Pons (tissue), 1 donor: ENCODE data around the gene ZMAT5.

Source experiments
- DNase-seq: peaks from one replicate; pipeline ENCODE4 v3.0.0-alpha.2; 2016; ENCODE audit warnings: low spot score

Gene ZMAT5

DNA sequence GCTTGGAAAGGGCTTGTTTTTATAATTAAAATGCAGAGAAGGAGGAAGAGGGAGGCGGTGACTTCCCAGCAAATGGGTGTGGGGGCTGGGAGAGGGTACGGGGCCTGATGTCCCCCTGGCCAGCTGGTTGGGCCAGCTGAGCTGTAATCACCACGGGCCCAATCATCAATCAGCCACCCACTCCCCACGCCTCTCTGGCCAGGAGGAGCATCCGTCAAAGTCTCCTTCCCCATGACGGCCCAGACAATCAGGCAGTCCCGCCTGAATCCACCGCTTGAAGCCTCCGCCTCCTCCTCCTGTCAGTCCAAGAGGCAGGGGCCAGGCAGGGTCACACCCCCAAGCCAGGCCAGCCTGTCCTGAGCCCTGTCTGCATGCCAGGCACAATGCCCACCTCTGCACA, 60.3 kb downstream of the ZMAT5 start:
- DNase-seq: no peak

DNA sequence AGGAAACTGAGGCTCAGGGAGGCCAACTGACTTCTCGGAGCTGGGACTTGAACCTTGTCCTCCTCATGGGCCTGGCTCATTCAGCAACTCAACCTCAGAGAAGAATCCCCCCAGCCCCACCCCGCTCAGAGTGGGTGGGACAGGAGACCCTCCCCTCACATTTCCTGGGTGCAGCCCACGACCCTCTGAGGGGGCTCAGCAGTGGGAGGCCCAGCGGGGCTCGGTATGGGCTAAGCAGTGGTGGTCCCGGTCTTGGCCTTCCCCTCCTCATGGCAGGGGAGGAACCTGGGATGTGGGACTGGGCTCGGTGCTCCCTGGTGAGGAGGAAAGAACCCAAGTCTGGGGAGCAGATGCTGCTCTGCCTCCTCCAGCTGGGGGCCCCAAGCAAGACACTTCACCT, 61.2 kb downstream of the ZMAT5 start:
- no peak for DNase-seq

DNA sequence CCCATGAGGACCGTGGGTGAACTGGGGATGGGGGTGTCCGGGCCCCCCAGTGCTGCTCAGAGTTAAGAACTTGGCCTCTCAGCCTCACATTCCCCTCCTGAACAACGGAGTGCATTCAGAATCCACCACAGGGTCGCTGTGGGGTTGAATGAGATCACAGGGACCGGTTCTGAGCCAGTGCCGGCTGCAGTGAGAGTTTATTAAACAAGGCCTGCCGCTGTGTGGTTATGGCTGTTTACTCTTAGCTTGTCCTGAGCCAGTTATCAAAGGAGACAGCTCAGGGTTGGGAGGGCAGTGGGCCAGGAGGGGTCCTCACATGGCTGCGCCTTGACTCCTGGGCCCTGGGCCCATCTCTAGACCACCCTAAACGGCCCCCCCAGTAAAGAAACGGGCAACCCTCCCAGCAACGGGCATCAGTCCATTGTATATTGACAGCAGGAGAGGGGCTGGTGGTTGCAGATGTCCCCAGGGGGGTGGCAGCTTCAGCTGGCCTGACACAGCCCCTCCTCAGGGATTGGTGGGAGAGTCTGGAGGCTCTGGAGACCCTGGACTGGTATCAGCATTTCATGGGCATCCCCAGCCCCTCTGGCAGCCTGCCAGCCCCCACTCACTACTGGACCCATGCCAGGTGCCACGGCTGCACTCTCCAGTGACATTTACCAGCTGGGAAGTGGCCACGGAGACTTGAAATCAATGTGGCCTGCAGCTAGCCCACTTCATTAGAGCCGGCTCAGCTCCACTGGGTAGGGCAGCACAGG, 62.1 kb downstream of the ZMAT5 start:
- DNase-seq: peak; percentile 91

DNA sequence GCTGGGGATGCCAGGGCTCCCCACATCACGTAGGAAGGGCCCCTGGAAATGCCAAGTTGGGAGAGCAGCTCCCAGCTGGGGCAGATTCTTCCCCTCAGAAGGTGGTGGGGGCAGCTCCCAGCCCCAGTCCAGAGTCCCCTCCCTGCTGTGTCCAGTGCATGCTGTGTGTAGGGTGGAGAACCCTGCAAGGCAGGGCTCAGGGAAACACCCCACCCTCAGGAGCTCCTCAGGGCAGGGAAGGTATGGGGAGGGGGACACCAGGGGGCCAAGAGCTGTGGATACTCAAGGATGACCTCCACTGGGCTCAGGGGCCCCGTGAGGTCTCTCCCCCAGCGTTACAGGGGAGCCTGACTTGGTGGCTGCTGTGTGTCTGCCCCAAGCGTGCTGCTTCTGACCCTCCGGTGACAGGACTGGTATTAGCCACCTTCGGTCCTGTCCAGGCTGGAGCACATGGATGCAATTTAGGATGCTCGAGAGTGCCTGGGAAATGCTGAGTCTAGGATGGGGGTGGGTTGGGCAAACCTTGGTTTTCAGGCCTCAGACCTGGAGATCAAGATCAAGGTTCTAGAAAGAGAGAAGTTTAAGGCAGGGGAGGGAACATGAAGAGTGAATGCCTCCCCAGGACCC, 63.1 kb downstream of the ZMAT5 start:
- no peak for DNase-seq

DNA sequence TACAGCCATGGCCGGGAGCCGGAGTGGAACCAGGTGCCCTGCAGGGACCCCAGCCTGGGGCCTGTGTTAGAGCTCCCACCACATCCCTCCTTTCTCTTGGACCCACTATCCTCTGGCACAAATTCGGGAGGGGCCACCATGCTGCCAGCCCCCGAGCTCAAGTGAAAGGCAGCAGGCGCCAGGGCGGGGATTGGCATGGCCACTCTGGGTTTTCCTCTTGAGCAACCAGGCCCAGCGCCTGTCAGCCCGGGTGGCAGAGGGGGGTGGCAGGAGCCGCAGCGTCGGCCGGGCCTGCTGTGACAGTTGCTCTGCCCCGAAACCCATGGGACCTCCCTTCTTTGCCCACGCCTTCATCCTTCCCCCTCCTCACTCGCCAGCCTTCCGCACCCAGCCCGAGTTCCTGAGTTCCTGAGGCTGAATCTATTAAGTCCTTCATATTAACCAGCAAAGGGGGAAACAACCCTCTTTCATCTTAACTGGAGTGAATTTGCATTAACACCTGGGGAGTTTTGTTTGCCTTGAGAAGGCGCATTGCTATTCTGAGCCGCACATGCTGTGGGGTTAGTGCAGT, 63.8 kb downstream of the ZMAT5 start:
- no peak for DNase-seq

DNA sequence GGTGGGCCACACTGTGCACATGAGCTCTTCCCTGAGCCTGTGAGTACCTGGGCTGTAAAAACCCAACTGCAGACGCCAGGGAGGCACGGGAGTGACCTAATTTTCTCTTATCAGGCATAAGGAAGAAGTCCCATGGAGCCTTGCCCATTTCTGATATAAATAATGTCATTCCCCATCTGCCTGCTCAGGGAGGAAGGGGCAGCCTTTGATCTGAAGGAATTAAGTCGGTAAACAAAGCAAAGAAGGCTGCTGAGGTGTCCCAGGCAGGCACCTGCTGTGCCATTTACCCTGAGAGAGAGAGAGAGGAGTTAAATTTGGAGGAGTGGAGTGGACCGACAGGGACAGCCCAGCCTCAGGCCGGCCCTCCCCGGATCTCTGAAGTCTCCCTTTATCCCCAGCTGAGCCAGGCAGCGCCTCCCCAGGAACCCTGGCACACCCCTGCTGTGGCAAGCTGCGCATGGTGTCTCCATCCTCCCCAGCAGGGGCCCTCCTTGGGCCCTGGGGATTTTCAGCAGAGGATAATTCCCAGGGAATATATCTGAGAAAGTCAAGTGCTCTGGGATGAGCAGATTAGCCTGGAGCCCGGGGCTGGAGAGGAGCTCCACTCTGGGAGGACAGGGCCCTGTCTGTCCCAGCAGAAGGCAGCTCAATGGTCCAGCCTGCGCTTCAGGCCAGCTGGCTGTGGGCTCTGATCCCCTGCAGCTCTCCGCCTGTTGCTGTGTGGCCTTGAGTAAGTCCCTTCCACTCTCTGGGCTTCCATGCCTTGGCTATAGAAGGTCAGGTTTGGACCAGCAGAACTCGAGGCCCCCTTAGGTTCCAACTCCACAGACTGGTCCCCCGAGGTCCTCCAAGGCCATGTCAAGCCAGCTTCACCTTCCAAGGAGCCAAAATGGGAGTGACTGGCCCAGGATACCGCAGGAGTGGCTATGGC, 64.5 kb downstream of the ZMAT5 start:
- DNase-seq: peak; percentile 39

DNA sequence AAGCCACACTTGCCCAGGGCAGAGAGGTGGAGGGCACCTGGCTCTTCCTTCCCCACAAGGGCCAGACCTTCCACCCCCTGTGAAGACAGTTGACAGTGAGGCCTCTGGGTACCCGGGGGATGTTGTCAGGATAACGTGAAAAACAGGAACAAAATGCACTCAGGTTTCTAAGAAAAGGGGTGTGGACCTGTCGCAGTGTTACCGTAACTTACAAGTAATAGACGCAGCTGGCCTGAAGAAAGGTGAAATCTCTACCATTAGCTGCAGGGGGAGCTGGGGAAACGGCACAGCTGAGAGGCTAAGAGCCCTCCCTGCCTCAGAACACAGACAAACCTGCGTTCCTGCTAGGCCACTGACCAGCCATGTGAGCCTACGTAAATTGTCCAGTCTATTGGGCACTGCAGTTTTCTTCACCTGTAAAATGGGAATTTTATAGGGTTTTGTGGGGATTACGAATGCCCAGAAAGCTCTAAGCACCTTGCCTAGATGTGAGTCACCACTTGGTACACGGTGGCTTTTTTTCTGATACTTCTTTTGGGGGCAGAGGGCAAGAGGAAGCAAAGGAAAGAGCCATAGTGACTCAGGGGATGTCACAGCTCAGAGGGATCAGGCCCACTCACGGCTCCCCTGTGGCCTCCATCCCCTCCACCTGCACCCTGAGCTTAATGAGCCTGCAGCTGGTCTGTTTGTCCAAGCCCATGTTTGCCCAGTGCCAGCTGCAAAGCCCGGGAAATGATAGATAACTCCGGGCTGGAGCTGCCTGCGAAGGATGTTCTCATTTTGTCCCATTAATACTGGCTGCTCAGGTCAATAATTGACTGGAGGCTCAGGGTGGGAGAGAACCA, 65.4 kb downstream of the ZMAT5 start:
- no peak for DNase-seq

DNA sequence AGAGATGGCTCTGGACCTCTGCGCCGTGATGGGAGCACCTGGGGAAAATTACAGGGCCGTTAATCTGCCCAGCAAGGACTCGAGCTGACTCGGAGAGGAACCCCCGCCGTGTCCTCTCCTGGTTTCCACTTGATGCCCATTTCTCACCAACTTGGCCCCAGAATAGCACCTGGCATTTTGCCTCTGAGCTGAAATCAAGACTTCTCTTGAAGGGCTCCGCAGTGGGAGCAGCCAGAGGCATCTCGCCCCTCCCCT, 66.0 kb downstream of the ZMAT5 start:
- DNase-seq: no peak

DNA sequence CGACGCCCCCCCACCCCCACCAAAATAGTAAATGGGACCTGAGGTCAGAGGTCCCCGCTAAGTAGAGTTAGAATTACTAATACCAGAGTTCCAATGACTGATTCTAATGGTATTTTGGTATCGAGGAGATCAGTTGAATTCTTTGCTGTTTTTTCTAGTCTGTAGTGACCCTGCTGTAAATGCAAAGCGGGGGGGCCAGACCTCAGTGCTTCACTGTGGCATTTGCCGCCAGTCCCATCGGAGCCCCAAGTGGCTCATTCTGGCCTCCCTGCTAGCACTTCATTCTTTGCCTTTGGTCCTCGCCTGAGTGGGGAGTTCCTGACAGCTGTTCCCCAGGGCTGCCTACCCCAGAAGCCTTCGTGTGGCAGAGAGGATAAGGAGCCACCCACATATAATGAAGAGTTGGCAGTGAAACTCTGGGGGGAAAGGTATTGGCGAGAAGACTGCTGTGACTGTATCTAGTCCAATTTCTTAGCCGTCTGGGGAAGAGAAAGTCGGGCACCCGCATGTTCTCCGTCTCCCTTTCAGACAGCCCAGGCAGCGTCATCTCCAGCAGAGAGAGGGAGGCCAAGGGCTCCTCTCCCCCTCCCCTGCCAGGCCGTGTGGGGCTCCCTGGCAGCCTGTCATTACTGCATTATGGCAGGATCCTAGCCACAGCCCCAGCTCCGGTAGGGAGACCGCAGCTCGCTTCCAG, 66.5 kb downstream of the ZMAT5 start:
- no peak for DNase-seq

DNA sequence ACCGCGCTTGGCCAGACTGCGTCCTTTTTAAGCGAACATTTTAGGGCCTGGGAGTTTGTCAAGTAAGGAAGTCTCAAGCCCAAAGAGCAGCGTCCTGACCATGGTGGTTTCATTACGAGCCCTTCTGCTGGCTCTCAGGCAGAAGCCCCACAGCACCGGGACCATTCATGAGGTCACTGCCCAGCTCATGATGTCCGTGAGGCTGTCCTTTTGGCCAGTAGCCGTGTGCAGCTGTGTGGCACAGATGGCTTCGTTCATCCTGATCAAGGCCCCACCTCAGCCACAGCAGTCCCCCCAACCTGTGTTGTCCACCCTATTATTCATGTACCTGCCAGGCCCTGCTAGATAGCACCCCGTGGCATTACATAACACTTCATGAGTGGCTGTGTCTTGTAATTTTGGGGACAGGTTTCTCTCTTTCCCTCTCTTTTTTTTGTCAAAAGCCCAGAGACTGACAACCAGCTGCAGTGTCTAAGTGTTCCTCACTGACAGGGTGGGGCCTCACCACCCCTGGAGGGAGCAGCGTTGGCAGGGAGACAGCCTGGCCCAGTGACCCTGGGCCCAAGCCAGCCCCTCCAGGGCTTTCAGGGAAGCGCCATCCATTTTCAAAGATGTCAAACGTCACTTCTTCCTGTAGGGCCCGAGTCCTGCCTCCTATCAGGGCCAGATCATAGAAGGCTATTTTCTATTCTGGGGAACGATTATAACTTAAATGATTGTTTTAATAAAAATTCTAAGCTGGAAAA, 68.8 kb downstream of the ZMAT5 start:
- no peak for DNase-seq

DNA sequence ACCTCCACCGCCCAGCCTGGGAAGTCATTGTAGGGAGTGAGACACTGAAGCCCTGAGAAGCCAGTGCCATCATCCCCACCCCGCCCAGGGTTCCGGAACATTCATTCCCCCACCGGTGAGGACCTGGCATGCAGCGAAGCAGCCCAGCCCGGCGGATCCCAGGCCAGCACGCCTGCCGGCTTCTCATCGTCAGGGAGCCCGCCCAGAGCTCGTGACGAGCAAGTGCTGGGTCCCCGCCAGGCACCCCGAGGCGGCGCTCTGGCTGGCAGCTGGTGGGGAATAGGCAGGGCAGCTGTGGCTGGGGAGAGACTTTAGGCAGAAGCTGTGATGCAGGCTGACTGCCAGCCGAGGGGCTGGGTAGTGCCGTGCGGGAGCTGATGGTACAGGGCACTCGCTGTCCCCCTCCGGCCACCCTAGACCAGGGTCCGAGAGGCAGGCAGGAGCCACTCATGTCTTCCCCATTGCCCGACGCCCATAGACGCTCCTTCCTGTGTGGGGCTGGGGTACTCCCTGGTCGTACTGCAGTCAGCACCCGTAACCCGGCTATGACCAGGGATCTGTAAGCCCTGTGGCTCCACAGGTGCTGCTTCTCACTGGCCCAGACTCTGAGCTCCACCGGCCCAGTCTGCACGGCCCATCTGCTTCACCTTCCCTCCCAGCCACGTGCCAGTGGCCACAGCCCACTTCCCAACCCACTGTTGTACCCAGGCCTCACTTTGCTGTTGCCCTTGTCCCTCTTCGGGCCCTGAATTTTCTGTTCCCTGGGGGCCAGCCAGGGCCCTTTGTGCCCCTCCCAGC, 71.5 kb downstream of the ZMAT5 start:
- peak; percentile 60 for DNase-seq

DNA sequence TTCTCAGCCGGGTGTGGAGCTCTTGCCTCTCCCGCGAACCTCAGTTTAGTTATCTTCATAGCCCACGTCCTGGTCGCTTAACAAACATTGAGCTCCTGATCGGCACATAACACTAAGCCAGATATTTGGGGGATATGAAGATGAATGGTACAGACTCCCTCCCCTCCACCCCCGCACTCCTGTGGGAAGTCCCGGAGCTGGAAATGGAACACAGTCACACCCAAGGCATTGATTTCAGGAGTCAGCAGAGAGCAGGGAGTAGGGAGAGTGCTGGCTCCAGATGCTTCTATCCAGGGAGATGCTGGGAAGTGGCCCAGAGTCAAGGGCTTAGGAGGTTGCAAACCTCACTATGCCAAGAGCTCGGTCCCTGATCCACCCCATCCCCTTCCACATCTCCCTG, 73.1 kb downstream of the ZMAT5 start:
- DNase-seq: no peak

DNA sequence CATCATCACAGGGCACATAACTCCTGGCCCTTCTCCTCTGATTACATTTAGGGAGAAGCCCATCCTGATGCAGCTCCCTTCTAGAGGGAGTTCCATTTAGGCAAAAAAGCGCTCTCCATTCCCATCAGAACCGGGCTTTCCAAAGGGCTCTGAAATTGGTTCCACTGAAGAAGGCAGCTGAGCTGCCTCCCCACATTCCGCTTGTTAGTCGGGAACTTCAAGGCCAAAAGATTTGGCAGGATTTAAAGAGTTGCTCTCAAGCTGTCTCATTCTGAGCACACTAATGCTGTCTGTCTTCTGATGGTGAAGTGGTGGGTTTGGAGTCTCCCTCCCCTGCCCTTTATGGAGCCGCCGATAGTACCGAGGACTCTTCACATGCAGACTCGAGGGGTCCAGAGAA, 73.6 kb downstream of the ZMAT5 start:
- no peak for DNase-seq

DNA sequence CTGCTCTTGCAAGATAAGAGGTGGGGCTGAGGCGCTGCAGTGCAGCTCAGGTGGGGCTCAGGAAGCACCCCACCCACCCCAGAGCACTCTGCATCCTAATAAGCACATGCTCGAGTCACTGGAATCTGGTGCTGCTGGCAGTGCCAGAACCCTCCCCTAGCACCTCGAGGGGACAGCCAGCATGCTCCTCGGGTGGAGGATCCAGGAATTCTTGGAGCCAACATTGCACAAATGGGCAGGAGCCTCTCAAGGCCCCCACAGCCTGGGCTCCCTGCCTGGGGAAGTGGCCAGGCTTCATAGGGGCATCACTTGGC, 74.5 kb downstream of the ZMAT5 start:
- no peak for DNase-seq

DNA sequence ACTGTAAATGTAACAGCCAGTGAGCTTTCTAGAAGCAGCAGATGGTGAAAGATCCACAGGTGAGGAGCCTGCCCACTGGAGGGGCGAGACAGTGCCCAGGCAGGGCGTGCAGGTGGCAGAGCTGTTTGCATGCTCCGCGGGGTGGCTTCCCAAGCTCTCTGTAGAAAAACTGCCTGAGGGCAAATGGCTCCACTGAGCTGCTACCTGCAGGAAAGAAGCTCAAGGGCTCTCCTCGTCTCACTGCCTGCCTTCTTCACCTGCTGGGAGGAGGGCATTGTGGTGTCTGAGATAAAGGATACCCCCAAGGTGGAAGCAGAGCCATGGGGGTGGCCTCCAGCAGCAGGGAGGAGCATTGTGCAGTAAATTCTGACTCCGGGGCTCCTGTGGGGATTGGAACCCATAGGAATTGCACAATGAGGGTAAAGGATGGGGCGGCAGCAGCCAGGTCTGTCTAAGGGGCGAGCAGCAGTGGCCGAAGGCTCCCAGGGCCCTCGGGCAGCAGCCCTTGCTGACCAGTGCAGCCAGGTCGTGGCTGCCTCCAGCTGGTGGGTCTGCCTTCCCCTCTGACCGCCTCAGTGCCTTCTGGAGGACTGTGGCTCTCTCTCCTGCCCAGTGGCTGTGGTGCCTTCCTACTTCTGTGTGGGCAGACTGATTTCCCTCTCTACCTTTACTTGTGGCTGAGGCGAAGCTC, 75.0 kb downstream of the ZMAT5 start:
- no peak for DNase-seq

DNA sequence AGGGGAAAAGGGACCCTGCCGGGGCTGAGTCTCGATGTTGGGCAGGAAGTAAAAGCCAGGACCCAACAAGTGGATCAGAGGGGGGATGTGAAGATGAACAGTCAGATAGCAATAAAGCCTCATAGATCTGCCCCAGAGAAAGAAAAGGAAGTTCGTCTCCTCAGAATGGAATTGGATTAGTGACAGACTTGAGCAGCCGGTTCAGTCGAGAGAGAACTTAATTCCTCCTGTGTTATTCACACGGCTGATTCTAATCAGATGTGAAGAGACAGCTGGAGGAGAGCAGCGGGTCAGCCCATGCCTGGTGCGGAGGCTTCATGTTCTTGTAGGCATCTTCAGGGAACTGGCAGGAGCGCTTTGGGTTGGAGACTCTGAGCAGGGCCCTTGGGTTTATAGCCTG, 76.3 kb downstream of the ZMAT5 start:
- DNase-seq: no peak

DNA sequence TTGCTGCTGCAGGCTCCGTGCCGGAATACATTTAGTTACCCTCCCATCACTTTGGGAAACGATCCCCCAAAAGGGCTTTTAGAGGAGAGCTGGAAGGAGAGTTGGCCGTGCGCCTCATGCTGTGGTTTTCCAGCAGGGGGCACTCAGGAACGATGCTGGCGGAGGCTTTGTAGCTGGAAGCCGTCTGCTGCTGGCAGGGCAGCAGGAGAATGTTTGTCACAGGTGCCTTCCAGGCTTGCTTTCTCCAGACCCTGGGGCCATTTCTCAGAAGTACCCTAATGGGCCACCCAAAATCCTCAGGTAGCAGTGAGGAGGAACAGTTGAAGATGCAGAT, 77.0 kb downstream of the ZMAT5 start:
- peak; percentile 71 for DNase-seq

DNA sequence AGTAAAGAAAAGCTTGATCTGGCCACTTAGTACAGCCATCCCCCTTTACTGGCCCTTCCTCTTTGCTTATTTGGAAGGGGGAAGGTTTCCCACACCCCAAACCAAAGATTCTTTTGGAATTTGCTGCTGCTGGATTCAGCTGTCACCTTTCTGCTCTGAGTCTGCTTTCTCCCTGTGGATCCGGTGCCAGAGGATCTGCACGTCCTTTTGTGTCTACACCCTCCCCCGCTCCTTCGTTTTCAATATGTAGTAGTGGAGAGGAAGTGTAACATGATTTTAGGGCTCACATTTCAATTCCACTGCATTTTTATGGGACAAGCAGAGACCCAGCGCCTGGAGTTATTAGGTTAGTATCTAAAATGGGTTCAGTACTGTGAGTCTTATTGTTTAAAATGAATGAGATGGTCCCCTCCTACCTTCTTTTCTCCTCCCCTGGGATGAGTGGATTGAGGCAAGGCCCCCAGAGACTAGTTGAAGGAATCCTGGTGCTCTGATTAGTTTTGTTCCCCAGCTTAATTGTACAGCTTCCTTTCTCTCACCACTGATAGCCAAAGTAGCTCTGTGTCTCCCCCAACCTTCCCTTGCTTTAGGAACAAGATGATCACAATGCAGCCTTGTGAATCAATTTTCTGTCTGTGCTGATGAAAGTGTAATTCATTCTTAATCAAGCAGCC, 77.5 kb downstream of the ZMAT5 start:
- DNase-seq: no peak

DNA sequence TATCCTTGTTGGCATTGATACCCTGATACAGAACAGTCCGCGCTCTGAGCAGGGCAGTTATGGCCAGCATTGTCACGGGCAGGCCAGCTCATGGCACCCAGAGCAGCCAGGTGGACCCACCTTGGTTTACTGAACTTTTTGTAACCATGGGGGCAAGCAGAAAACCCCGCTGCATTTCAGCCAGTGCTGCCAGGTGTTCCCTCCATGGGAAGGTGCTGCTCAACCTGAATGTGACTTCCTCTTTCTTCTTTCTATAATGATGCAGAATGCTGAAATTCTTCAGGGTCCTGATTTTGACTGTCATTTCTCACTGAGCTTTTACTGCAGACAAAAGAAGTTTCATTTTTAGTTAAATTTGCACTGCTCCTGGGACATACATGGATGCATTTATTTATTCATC, 82.6 kb downstream of the ZMAT5 start:
- no peak for DNase-seq
